Activated T-helper 1 cell treated with anti-CD3 and anti-CD28 coated beads, Interleukin-12 subunit alpha, Interleukin-12 subunit beta, Interleukin-2, Interleukin-4 antibody, amounts not matched to agents 30 ng/mL and 10 ng/mL and 1 ng/mL, durations not matched to agents 14 hours and 24 hours and 36 hours (primary cell): Measurements from ENCODE around the gene C16orf96. TPM values are rescaled to one million over a fixed set of nuclear protein-coding genes. Genes with fewer than 3 reads are reported as not detected.
A peak's percentile ranks its signal among the peaks of the same experiment; 100 is the strongest.

Experiments
- DNase-seq: peaks from one replicate; pipeline ENCODE4 v3.0.0; 2021; ENCODE audit warnings: low spot score
- H3K27ac Mint-ChIP-seq: one replicate; pipeline ENCODE4 v1.8.0; 2021; ENCODE audit warnings: mild to moderate bottlenecking, mixed read lengths
- H3K27me3 Mint-ChIP-seq: one replicate; pipeline ENCODE4 v1.8.0; 2022; ENCODE audit warnings: mild to moderate bottlenecking, moderate library complexity, mixed read lengths; ENCODE audit not compliant: insufficient read depth
- H3K36me3 Mint-ChIP-seq: one replicate; pipeline ENCODE4 v1.8.0; 2021; ENCODE audit warnings: low read depth, mixed read lengths
- H3K4me1 Mint-ChIP-seq: one replicate; pipeline ENCODE4 v1.8.0; 2021; ENCODE audit warnings: low read depth, mixed read lengths
- H3K4me3 Mint-ChIP-seq: one replicate; pipeline ENCODE4 v1.8.0; 2021; ENCODE audit warnings: mild to moderate bottlenecking, moderate library complexity, mixed read lengths
- H3K9me3 Mint-ChIP-seq: one replicate; pipeline ENCODE4 v1.8.0; 2021; ENCODE audit warnings: mixed read lengths
- intact Hi-C: fragments of 100-400 bp; cut with micrococcal nuclease; formaldehyde crosslinking; loops from one replicate; pipeline ENCODE4 v1.15.1; 2024
- total RNA-seq: library from RNA; stranded (reverse); gene quantifications from 2 replicates; pipeline ENCODE4 v1.2.3, GENCODE V29; 2022

The C16orf96 gene
- total RNA-seq, 1 donor from 2014 or later = not detected

DNA sequence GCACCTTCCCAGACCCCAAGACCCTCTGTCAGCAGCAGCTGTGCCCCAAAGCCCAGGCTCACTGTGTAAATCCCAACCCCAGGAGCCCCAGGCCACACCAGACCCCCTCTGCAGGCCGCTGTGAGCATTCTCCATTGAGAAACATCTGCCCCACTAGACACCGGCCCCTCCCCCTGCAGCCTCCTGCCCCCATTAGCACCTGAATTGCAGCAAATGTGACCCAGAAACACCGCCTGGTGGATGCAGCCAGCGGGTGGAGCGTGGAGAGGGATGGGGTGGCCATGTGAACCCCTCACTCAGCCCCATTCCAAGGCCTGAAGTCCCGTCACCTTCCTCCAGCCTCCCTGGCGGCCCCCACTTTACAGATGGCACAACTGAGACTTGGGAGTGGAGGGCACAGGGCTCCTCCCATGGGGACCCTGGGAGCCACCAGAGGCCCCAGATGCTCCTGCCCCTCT lies 56.4 kb downstream of the C16orf96 start:
- intact Hi-C loops = no loop called here
- Mint-ChIP-seq H3K4me3 (peak overlapping the region; percentile 78), H3K27ac (no peak overlapping the region), H3K9me3 (no peaks in the 10 kb centered on the region), H3K36me3 (no peaks in the 10 kb centered on the region), H3K27me3 (peaks cover 2% of the 10 kb centered on the region), H3K4me1 (peaks cover 16% of the 10 kb centered on the region)
- no peak for DNase-seq

DNA sequence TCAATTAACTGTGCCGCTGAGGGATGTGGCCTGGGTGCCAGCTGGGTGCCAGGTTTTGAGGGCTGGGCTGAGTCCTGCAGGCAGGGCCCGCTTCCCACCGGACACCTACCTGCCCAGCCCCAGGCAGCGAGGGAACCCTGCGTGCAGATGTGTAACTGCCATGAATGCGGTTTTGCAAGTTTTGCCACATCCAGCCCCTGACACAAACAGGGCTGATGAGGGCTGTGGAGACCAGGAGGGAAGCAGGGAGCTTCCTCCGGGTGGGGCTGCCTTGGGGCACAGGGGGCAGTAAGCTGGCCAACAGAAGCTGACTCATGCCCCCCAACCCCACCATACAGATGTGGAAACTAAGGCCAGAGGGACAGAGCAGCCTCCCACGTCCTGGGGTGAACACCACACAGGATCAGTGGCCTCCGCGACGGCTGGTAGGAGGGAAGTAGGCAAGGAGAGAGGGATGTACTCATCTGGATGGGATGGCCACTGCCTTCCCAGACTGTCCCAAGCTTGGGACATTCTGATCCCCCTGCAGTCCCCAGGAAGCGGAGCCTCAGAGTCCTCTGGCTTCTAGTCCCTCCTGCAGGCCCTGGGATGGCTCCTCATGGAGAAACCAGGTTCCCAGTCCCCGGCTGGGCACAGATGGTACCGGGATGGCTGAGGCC lies 57.0 kb downstream of the C16orf96 start:
- Mint-ChIP-seq H3K4me1 (peaks cover 16% of the 10 kb centered on the region), H3K27ac (no peak overlapping the region), H3K36me3 (no peaks in the 10 kb centered on the region), H3K4me3 (peak overlapping the region; percentile 78), H3K9me3 (no peaks in the 10 kb centered on the region), H3K27me3 (peaks cover 2% of the 10 kb centered on the region)
- intact Hi-C loops = no loop called here
- no peak for DNase-seq

DNA sequence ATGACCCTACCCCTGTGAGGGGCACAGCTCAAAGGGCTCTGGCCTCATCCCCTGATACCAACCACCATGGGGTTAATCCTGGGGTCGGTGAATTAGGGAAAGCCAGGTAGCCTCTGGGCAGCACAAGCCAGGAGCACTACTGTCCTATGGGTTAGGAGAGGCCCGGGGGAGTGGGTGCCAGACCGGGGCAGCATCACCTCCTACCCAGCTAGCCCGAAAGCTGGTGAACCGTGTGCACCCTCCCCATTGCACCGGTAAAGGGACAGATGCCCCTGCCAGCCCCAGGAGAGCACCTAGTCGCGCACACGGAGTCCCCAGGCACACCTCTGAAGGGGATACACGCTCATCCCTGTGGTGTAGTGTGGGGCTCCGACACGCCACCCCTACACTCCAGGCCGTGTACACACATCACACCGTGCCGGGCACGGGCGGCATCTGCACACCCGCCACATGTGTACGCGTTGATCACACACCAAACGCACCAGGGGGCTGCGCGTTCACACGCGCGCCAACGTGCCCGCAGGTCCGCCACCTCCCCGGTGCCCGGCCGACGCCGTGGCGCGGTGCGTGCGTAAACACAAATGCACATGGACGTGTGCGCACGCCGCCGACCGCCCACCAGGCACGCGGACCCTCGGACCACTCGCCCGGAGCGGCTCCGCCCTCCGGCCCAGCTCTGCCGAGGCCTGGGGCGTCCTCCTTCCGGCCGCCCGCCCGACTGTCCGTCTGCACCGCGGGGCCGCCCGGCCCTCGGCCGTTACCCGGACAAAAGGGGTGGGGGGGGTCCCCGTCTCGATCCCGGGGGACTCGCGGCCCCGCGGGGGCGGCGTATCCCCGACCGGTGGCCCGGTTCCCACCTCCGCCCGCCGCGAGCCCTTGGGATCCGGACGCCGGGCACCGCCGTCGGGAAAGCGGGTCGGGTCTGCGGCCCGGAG lies 57.8 kb downstream of the C16orf96 start:
- Mint-ChIP-seq H3K9me3 (no peaks in the 10 kb centered on the region), H3K27me3 (peaks cover 2% of the 10 kb centered on the region), H3K36me3 (no peaks in the 10 kb centered on the region), H3K4me1 (peaks cover 16% of the 10 kb centered on the region), H3K27ac (no peak overlapping the region), H3K4me3 (peak overlapping the region; percentile 78)
- no peak for DNase-seq
- intact Hi-C loops = loop anchor here (1.0 to 2.0 kb wide), 3 partner anchors 46 to 153 kb away; partner anchors contain the start of gene ZNF500

DNA sequence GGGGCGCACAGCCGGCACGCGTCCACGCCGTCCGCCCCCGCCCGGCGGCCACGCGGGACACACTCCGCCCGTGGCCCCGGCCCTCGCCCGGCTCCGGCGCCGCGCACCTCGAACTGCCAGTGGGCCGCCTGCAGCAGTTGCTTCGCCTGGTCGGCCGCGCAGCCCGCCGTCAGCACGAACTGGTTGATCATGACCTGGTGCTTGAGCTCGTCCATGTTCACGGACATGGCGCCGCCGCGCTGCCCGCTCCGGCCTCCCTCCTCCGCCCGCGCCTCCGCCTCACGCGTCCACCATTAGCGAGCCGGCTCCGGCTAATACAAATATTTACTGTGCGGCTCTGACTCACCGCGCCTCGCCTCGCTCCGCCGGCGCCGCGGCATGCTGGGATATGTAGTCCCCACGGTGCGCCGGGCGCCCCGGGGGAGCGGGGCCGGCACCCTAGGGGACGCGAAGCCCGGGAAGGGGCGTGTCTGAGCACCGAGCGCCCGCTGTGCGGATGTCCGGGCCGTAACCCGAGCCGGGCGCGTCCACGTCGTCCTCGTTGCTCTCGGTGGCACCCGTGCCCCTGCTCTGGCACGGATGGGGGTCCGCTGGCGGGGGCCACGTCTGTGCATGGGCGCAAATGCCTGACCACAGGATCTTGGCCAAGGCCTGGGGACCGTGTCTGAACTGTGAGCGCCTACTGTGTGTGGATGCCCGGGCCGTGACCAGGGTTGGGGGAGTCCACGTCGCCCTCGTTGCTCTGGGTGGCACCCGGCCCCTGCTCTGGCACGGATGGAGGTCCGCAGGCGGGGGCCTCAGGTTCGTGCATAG lies 58.6 kb downstream of the C16orf96 start, which contains the start of gene UBALD1:
TSS of gene UBALD1 (minus strand) at position 318 of the 813 bp plus-strand sequence. CDS start at position 227, 91 bp downstream.
- H3K4me1 Mint-ChIP-seq = peaks cover 16% of the 10 kb centered on the region
- H3K9me3 Mint-ChIP-seq = no peaks in the 10 kb centered on the region
- peaks cover 2% of the 10 kb centered on the region for H3K27me3 Mint-ChIP-seq
- no peaks in the 10 kb centered on the region for H3K36me3 Mint-ChIP-seq
- DNase-seq = peak; percentile 76
- H3K4me3 Mint-ChIP-seq = peak within 1 kb of the TSS; percentile 94
- intact Hi-C loops = loop anchor here (1.0 to 5.0 kb wide), 5 partner anchors 46 to 362 kb away; partner anchors contain the start of genes SEC14L5 and ZNF500
- peak within 1 kb of the TSS; percentile 98 for H3K27ac Mint-ChIP-seq

DNA sequence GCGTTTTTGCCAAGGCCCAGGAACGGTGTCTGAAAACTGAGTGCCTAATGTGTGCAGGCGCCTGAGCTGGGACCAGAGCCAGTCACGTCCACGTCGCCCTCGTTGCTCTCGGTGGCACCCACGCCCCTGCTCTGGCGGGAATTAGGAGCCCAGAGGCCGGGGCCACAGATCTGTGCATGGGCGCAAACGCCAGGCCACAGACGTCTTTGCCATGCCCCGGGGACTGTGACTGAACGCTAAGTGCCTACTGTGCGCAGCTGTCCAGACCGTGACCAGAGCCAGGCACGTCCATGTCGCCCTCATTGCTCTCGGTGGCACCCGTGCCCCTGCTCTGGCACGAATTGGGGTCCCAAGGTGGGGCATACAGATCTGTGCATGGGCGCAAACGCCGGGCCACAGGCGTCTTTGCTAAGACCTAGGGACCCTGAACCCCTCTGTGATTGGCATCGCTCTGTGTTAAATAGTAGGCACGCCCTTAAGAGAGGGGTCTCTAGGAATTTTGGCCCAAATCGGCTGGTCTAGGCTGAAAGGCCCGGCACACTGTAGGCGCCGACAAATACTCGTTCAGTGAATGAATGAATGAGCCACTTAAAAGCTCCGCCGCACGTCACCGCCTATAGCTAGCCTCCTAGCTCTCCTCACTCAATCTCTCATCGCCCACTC lies 59.4 kb downstream of the C16orf96 start:
- intact Hi-C loops = loop anchor here (1.0 to 5.0 kb wide), 12 partner anchors 9 to 363 kb away; partner anchors contain the start of genes ANKS3, DNAAF8, DNAJA3 and HMOX2
- peaks cover 16% of the 10 kb centered on the region for H3K4me1 Mint-ChIP-seq
- no peak for DNase-seq

DNA sequence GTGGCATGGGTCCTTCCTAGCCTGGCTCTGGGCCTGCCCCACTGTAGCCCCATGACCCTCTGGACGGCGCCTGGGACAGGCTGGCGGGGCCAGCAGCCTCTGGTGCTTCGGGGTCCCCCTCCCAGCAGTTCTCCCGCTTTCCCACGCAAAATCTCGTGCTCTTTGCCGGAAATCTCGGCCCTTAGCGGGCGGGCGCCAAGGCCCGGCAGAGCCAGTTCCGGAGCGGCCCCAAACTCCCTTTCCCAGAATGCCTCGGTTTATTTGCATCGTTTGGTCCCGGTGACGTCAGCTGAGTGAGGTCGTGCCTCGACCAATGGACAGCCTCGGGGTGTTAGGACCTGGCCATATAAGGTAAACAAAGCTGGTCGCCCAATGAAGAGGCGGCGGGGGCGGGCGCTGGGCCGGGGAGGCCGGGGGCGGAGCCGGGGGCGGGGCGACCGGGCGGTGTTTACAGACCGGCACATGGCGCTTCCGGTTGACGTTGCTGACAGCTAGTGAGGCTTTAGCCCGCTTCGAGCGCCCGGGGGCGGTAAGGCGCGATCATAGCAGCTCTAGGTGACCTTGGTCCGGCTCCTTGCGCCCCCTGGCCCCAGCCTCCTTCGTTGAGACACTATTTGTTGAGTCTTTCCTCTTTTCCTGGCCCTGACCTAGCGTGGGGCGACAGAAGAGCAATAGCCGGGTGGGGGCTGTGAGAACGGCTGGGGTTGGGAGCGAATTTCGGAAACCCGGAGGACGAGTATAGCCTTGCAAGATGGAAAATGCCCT lies 60.1 kb downstream of the C16orf96 start:
- H3K4me3 Mint-ChIP-seq = peak overlapping the region; percentile 95

More for the DNA sequence above, 59.4 kb downstream of the C16orf96 start:
- H3K4me3 Mint-ChIP-seq = peak overlapping the region; percentile 94
- H3K27me3 Mint-ChIP-seq = peaks cover 2% of the 10 kb centered on the region
- peak overlapping the region; percentile 98 for H3K27ac Mint-ChIP-seq
- no peaks in the 10 kb centered on the region for H3K36me3 Mint-ChIP-seq
- no peaks in the 10 kb centered on the region for H3K9me3 Mint-ChIP-seq

DNA sequence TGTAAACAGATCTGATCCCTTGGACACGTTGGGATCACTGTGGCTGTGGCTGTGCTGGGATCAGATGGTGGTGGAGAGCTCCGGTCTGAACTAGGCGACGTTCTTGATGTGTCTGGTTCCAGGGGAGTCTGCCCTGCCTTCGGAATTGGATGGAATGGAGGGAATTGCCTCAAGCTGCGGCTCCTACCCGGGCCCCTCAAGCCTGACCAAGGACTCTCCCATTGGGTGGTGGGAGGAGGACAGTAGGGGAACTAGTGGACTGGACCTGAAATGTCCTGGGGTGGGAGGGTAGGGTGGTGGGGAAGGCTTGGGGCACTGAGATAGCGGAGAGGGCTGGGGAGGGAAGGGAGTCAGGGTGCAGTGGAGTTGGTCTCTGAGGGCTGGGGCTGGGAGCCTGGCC lies 61.7 kb downstream of the C16orf96 start:
- Mint-ChIP-seq H3K9me3 (no peaks in the 10 kb centered on the region), H3K4me3 (peak overlapping the region; percentile 45), H3K36me3 (no peaks in the 10 kb centered on the region), H3K27me3 (peaks cover 2% of the 10 kb centered on the region), H3K27ac (no peak overlapping the region), H3K4me1 (peaks cover 16% of the 10 kb centered on the region)
- DNase-seq = no peak
- intact Hi-C loops = loop anchor here (2.0 to 5.0 kb wide), 4 partner anchors 83 to 366 kb away; partner anchors contain the start of genes PAM16 and SEC14L5

More for the DNA sequence above, 60.1 kb downstream of the C16orf96 start:
- peak overlapping the region; percentile 98 for H3K27ac Mint-ChIP-seq
- no peaks in the 10 kb centered on the region for H3K36me3 Mint-ChIP-seq
- intact Hi-C loops = loop anchor here (1.0 to 5.0 kb wide), 11 partner anchors 8 to 364 kb away; partner anchors contain the start of genes ANKS3, DNAAF8, DNAJA3 and HMOX2
- H3K9me3 Mint-ChIP-seq = no peaks in the 10 kb centered on the region
- peak; percentile 98 for DNase-seq
- H3K27me3 Mint-ChIP-seq = peaks cover 2% of the 10 kb centered on the region
- peaks cover 16% of the 10 kb centered on the region for H3K4me1 Mint-ChIP-seq

DNA sequence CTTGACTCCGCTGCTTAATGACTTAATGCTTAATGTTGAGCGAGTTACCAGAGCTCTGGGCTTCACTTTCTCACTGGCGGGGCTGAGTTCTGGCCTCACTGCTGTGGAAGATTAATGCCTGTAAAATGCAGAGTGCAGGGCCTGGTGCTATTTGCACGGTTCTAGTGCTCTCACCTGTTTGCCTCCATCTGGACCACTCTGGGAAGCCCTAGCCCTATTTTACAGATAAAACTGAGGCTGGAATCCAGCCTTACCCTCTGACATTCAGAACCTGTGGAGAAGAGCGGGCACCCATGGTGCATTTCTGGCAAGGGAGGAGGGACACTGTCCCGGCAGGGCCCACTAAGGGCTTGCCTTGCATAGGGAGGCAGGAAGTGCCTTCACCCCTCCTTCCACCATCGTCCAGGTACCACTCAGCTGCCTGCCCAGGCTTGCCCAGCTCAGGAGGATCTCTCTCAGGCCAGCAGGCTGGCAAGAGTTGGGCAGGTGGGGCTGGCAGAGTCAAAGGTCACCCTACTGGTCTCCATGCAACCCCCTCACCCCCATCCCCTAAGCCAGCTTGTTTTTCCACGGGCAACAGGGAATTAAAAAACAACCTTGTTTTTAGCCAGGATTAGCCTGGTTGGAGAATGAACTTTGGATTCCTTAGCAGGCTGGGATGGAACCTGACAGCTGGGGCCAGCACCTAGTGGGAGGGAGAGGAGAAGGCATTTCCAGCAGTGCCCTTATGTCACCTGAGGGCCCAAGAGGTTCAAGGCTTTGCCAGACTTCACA lies 62.7 kb downstream of the C16orf96 start:
- Mint-ChIP-seq H3K4me3 (no peak overlapping the region), H3K36me3 (no peaks in the 10 kb centered on the region), H3K27me3 (peaks cover 2% of the 10 kb centered on the region), H3K4me1 (peaks cover 16% of the 10 kb centered on the region), H3K9me3 (no peaks in the 10 kb centered on the region), H3K27ac (no peak overlapping the region)
- intact Hi-C loops = loop anchor here (5.0 kb wide), 2 partner anchors 338 to 367 kb away; partner anchors contain the start of gene SEC14L5
- DNase-seq = no peak

DNA sequence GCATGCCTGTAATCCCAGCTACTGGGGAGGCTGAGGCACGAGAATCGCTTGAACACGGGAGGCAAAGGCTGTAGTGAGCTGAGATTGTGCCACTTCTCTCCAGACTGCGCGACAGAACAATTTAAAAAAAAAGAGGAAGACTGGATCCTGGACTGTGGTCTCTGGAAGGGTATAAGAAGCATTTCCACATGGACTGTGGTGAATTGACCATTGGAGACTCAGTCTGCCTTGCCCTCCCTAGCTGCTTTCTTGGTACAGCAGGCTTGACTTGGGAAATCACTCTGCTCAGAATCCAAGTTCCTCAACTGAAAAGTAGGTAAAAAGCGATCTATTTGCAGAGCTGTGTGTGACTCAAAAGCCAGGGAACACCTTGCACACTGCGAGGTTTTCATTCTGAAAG lies 67.5 kb downstream of the C16orf96 start:
- Mint-ChIP-seq H3K27ac (no peak overlapping the region), H3K4me1 (peaks cover 22% of the 10 kb centered on the region)

DNA sequence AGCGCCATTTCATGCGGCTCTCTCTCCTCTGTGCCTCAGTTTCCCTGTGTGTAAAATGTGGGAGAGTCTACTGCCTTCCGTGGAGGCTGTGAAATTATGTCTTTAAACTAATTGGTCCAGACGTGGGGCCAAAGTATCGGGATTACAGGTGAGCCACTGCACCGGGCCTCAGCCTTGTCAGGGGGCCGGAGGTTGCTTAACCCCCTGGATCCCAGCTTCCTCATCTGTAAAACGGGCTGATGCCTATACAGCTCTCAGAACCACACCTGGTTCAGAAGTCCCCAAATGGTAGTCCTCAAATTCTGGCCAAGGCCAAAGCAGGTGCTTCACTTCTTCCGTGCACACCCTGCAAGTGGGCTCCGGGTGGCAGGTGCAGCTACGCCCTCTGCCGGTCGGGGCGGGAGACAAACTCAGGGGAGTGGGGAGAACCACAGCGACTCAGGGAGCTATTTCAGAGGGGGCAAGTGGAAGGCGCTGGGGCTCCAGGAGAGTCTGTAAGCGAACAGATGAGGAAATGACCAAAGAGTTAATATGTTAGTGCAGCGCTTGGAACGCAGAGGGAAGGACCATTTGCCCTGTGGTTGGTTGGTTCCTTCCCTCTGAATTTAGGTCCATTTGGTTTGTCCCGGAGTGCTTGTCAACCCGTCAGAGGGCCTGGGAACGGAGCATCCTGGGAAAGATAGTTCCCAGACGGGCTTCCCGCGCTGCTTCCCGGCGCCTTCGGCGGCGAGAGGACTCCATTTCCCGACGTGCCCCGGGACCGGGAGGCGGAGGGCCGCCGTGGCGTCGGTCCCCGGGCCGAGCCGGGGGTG lies 68.1 kb downstream of the C16orf96 start, which contains the start of gene MGRN1:
TSS of gene MGRN1 (plus strand) at position 812 of the 812 bp plus-strand sequence. CDS start 135 bp downstream, outside the sequence.
- intact Hi-C loops = loop anchor here (1.0 to 2.0 kb wide), 10 partner anchors 8 to 273 kb away; partner anchors contain the start of genes CDIP1, DNAJA3, GLYR1 and HMOX2
- no peaks in the 10 kb centered on the region for H3K9me3 Mint-ChIP-seq
- H3K27ac Mint-ChIP-seq = peak within 1 kb of the TSS; percentile 95
- H3K36me3 Mint-ChIP-seq = peaks cover 12% of the 10 kb centered on the region
- no peaks in the 10 kb centered on the region for H3K27me3 Mint-ChIP-seq
- DNase-seq = peak; percentile 93
- peaks cover 22% of the 10 kb centered on the region for H3K4me1 Mint-ChIP-seq
- peak within 1 kb of the TSS; percentile 99 for H3K4me3 Mint-ChIP-seq

More for the DNA sequence above, 67.5 kb downstream of the C16orf96 start:
- H3K4me3 Mint-ChIP-seq = peak overlapping the region; percentile 64
- H3K36me3 Mint-ChIP-seq = peaks cover 12% of the 10 kb centered on the region
- H3K9me3 Mint-ChIP-seq = no peaks in the 10 kb centered on the region
- intact Hi-C loops = no loop called here
- DNase-seq = no peak
- no peaks in the 10 kb centered on the region for H3K27me3 Mint-ChIP-seq
